MM.1S (cell line): ENCODE results near the gene CNTN5.

Experiments used
- DNase-seq: peaks from one replicate; pipeline ENCODE4 v3.0.0-alpha.2; 2015
- H2AFZ ChIP-seq: fragments of 300-600 bp; sonication (generic); 2 replicates; pipeline ENCODE4 v1.6.0; 2016; ENCODE audit warnings: antibody characterized with exemption, low read length
- H3F3A ChIP-seq: fragments of 300-600 bp; sonication (generic); 2 replicates; pipeline ENCODE4 v1.6.1; 2016; ENCODE audit warnings: mild to moderate bottlenecking, antibody characterized with exemption, low read length, moderate library complexity, mixed read lengths; ENCODE audit not compliant: insufficient read depth
- H3K27ac ChIP-seq: fragments of 300-600 bp; sonication (generic); 2 replicates; pipeline ENCODE4 v1.5.1; 2016; ENCODE audit warnings: mild to moderate bottlenecking, low read length
- H3K27me3 ChIP-seq: fragments of 300-600 bp; sonication (generic); replicated peaks from 2 replicates; pipeline ENCODE4 v1.6.0; 2016; ENCODE audit warnings: low read length; ENCODE audit not compliant: insufficient read depth
- H3K36me3 ChIP-seq: fragments of 300-600 bp; sonication (generic); replicated peaks from 2 replicates; pipeline ENCODE4 v1.6.1; 2016; ENCODE audit warnings: mild to moderate bottlenecking, low read length, mixed read lengths; ENCODE audit not compliant: insufficient read depth
- H3K4me1 ChIP-seq: fragments of 300-600 bp; sonication (generic); 2 replicates; pipeline ENCODE4 v1.6.1; 2016; ENCODE audit warnings: low read length, mixed read lengths
- H3K4me2 ChIP-seq: fragments of 300-600 bp; sonication (generic); 2 replicates; pipeline ENCODE4 v1.6.0; 2016; ENCODE audit warnings: low read depth, low read length
- H3K4me3 ChIP-seq: fragments of 300-600 bp; sonication (generic); 2 replicates; pipeline ENCODE4 v1.5.1; 2016; ENCODE audit warnings: low read length, mixed read lengths
- H3K79me2 ChIP-seq: fragments of 300-600 bp; sonication (generic); 2 replicates; pipeline ENCODE4 v1.6.1; 2016; ENCODE audit warnings: mixed run types, low read length, mixed read lengths
- H3K9ac ChIP-seq: fragments of 300-600 bp; sonication (generic); 2 replicates; pipeline ENCODE4 v1.6.1; 2016; ENCODE audit warnings: low read length, mixed read lengths
- H3K9me2 ChIP-seq: fragments of 300-600 bp; sonication (generic); replicated peaks from 2 replicates; pipeline ENCODE4 v1.6.1; 2016; ENCODE audit warnings: mild to moderate bottlenecking, low read length, mixed read lengths; ENCODE audit not compliant: insufficient read depth
- H3K9me3 ChIP-seq: fragments of 300-600 bp; sonication (generic); replicated peaks from 2 replicates; pipeline ENCODE4 v1.6.1; 2016; ENCODE audit warnings: mild to moderate bottlenecking, low read length, mixed read lengths; ENCODE audit not compliant: insufficient read depth
- H4K20me1 ChIP-seq: fragments of 300-600 bp; sonication (generic); 2 replicates; pipeline ENCODE4 v1.6.1; 2016; ENCODE audit warnings: mild to moderate bottlenecking, low read length, moderate library complexity, mixed read lengths; ENCODE audit not compliant: insufficient read depth
- CTCF ChIP-seq: fragments of 300-600 bp; sonication (generic); IDR thresholded peaks from 2 replicates; pipeline ENCODE4 v1.5.1; 2016; ENCODE audit warnings: antibody characterized with exemption, low read length, mixed read lengths
- EZH2 ChIP-seq: fragments of 300-600 bp; sonication (generic); optimal IDR thresholded peaks from 2 replicates; pipeline ENCODE3; 2017; ENCODE audit warnings: low read depth, mild to moderate bottlenecking, antibody characterized with exemption, low read length, mixed read lengths
- EZH2phosphoT487 ChIP-seq: fragments of 300-600 bp; sonication (generic); IDR thresholded peaks from 2 replicates; pipeline ENCODE4 v1.6.1; 2018; ENCODE audit warnings: antibody characterized with exemption, low read length

The CNTN5 gene

GRCh38 chr11:99327527-99327926 is 306.8 kb downstream of the CNTN5 start:
- Histone ChIP-seq H3K27ac (no peak overlapping the region), H3K4me3 (no peak overlapping the region), H3K79me2 (no peaks in the 10 kb centered on the region), H4K20me1 (no peaks in the 10 kb centered on the region), H3K4me1 (no peaks in the 10 kb centered on the region), H3K36me3 (no peaks in the 10 kb centered on the region), H3K27me3 (no peaks in the 10 kb centered on the region), H2AFZ (no peak overlapping the region), H3F3A (no peaks in the 10 kb centered on the region), H3K4me2 (no peak overlapping the region), H3K9me2 (no peaks in the 10 kb centered on the region), H3K9ac (no peak overlapping the region), H3K9me3 (no peaks in the 10 kb centered on the region)
- no peak for DNase-seq
- TF ChIP-seq EZH2phosphoT487 (no peak), EZH2 (no peak), CTCF (no peak)

GRCh38 chr11:99333621-99334020 is 312.9 kb downstream of the CNTN5 start:
- no peak for DNase-seq
- Histone ChIP-seq H3K4me1 (no peaks in the 10 kb centered on the region), H3K4me3 (no peak overlapping the region), H4K20me1 (no peaks in the 10 kb centered on the region), H3K9me2 (no peaks in the 10 kb centered on the region), H3K27me3 (no peaks in the 10 kb centered on the region), H2AFZ (no peak overlapping the region), H3K27ac (no peak overlapping the region), H3K9me3 (no peaks in the 10 kb centered on the region), H3K79me2 (no peaks in the 10 kb centered on the region), H3K36me3 (no peaks in the 10 kb centered on the region), H3F3A (no peaks in the 10 kb centered on the region), H3K9ac (no peak overlapping the region), H3K4me2 (no peak overlapping the region)
- TF ChIP-seq EZH2, result no peak
- no peak for TF ChIP-seq EZH2phosphoT487
- TF ChIP-seq CTCF, result no peak

GRCh38 chr11:99343117-99343516 is 322.4 kb downstream of the CNTN5 start:
- DNase-seq, result no peak
- H3K27ac ChIP-seq, result no peak overlapping the region
- no peaks in the 10 kb centered on the region for H3K4me1 ChIP-seq
- no peaks in the 10 kb centered on the region for H3K27me3 ChIP-seq
- no peaks in the 10 kb centered on the region for H3F3A ChIP-seq
- H2AFZ ChIP-seq, result no peak overlapping the region
- TF ChIP-seq CTCF (no peak), EZH2 (no peak), EZH2phosphoT487 (no peak)
- no peak overlapping the region for H3K4me3 ChIP-seq
- no peaks in the 10 kb centered on the region for H3K36me3 ChIP-seq
- no peaks in the 10 kb centered on the region for H4K20me1 ChIP-seq
- H3K79me2 ChIP-seq, result no peaks in the 10 kb centered on the region
- no peaks in the 10 kb centered on the region for H3K9me2 ChIP-seq
- no peaks in the 10 kb centered on the region for H3K9me3 ChIP-seq
- no peak overlapping the region for H3K4me2 ChIP-seq
- H3K9ac ChIP-seq, result no peak overlapping the region
